Lower lobe of right lung (tissue), 2 donors: ENCODE measurements around the gene SOX8. TPM values are rescaled to one million over a fixed set of nuclear protein-coding genes. Genes with fewer than 3 reads are reported as not detected.
"Not testable (repeated sequence)": the region's sequence is repeated elsewhere in the genome, so short reads cannot be mapped to it uniquely, and the experiment has no call there.

Experiments used
- ATAC-seq, 2 donors: fragments of 200-7000 bp; cut with Tn5 transposase; one replicate each; pipeline ENCODE4 v1.9.1; 2020 to 2022; ENCODE audit warnings: mild to moderate bottlenecking in 2 of 2, moderate library complexity in 2 of 2
- DNase-seq: peaks from one replicate; pipeline ENCODE4 v3.0.0-alpha.2; 2020
- H3K27ac ChIP-seq: fragments of 200-600 bp; one replicate; pipeline ENCODE4 v1.8.0; 2022
- H3K27me3 ChIP-seq: fragments of 200-600 bp; one replicate; pipeline ENCODE4 v1.8.0; 2022; ENCODE audit warnings: low read depth
- H3K36me3 ChIP-seq: fragments of 200-600 bp; one replicate; pipeline ENCODE4 v1.8.0; 2022; ENCODE audit warnings: mild to moderate bottlenecking
- H3K4me1 ChIP-seq: fragments of 200-600 bp; one replicate; pipeline ENCODE4 v1.8.0; 2022
- H3K4me3 ChIP-seq: fragments of 200-600 bp; one replicate; pipeline ENCODE4 v1.8.0; 2022; ENCODE audit warnings: mild to moderate bottlenecking
- H3K9me3 ChIP-seq: fragments of 200-600 bp; one replicate; pipeline ENCODE4 v1.8.0; 2022
- intact Hi-C: fragments of 100-400 bp; cut with DNase I; formaldehyde crosslinking; loops from one replicate; pipeline ENCODE4 v1.11.0; 2022
- total RNA-seq: library from RNA; stranded (reverse); fragmentation: NEBNext Ultra II Directional; extraction: Animal tissue kit (Norgen Biotek cat#: 25700); gene quantifications from one replicate; pipeline ENCODE4 v1.2.1, GENCODE V29; 2021
- TF ChIP-seq, protein P1 (sequence below): fragments of 200-600 bp; IDR thresholded peaks from one replicate; pipeline ENCODE4 v1.8.0; 2022; ENCODE audit warnings: antibody characterized with exemption, mild to moderate bottlenecking
- donor health status: DM: no; HTN: yes; CAD: no; lungs with severe emphysema.

The SOX8 gene
- total RNA-seq, 1 donor from 2014 or later, result 0.15 TPM

- DNase-seq (no peak), ATAC-seq (no peak)
- peaks cover 38% of the 10 kb centered on the region for H3K27me3 ChIP-seq
- intact Hi-C loops, result no loop called here
- no peaks in the 10 kb centered on the region for H3K9me3 ChIP-seq
- no peaks in the 10 kb centered on the region for H3K36me3 ChIP-seq
- TF ChIP-seq, protein P1, sequence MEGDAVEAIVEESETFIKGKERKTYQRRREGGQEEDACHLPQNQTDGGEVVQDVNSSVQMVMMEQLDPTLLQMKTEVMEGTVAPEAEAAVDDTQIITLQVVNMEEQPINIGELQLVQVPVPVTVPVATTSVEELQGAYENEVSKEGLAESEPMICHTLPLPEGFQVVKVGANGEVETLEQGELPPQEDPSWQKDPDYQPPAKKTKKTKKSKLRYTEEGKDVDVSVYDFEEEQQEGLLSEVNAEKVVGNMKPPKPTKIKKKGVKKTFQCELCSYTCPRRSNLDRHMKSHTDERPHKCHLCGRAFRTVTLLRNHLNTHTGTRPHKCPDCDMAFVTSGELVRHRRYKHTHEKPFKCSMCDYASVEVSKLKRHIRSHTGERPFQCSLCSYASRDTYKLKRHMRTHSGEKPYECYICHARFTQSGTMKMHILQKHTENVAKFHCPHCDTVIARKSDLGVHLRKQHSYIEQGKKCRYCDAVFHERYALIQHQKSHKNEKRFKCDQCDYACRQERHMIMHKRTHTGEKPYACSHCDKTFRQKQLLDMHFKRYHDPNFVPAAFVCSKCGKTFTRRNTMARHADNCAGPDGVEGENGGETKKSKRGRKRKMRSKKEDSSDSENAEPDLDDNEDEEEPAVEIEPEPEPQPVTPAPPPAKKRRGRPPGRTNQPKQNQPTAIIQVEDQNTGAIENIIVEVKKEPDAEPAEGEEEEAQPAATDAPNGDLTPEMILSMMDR, result no peak
- H3K4me1 ChIP-seq, result peaks cover 6% of the 10 kb centered on the region
- H3K4me3 ChIP-seq, result no peak overlapping the region
- no peak overlapping the region for H3K27ac ChIP-seq
These were observed 40.9 kb downstream of the SOX8 start for GRCh38 chr16:1022466-1022865.

GRCh38 chr16:1024138-1024537 is 42.6 kb downstream of the SOX8 start:
- ATAC-seq (no peak), DNase-seq (no peak)
- intact Hi-C loops, result no loop called here
- peaks cover 6% of the 10 kb centered on the region for H3K4me1 ChIP-seq
- H3K27me3 ChIP-seq, result peaks cover 42% of the 10 kb centered on the region
- TF ChIP-seq, protein P1, result no peak
- no peaks in the 10 kb centered on the region for H3K36me3 ChIP-seq
- H3K27ac ChIP-seq, result no peak overlapping the region
- no peaks in the 10 kb centered on the region for H3K9me3 ChIP-seq
- no peak overlapping the region for H3K4me3 ChIP-seq

DNA sequence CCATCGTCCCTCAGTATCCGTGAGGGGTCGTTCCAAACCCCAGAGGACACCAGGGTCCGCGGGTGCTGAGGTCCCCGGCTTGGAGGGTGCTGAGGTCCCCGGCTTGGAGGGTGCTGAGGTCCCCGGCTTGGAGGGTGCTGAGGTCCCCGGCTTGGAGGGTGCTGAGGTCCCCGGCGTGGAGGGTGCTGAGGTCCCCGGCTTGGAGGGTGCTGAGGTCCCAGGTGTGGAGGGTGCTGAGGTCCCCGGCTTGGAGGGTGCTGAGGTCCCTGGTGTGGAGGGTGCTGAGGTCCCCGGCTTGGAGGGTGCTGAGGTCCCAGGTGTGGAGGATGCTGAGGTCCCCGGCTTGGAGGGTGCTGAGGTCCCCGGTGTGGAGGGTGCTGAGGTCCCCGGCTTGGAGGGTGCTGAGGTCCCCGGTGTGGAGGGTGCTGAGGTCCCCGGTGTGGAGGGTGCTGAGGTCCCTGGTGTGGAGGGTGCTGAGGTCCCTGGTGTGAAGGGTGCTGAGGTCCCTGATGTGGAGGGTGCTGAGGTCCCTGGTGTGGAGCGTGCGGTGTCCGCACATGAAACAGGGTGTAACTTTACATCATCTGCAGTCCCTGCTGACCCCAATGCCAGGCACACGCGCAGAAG is 43.7 kb downstream of the SOX8 start:
- DNase-seq, result peak; percentile 68
- H3K4me1 ChIP-seq, ATAC-seq, H3K27ac ChIP-seq, H3K4me3 ChIP-seq, H3K36me3 ChIP-seq, H3K9me3 ChIP-seq, intact Hi-C loops: not testable (repeated sequence)
- H3K27me3 ChIP-seq, result peaks cover 52% of the 10 kb centered on the region

DNA sequence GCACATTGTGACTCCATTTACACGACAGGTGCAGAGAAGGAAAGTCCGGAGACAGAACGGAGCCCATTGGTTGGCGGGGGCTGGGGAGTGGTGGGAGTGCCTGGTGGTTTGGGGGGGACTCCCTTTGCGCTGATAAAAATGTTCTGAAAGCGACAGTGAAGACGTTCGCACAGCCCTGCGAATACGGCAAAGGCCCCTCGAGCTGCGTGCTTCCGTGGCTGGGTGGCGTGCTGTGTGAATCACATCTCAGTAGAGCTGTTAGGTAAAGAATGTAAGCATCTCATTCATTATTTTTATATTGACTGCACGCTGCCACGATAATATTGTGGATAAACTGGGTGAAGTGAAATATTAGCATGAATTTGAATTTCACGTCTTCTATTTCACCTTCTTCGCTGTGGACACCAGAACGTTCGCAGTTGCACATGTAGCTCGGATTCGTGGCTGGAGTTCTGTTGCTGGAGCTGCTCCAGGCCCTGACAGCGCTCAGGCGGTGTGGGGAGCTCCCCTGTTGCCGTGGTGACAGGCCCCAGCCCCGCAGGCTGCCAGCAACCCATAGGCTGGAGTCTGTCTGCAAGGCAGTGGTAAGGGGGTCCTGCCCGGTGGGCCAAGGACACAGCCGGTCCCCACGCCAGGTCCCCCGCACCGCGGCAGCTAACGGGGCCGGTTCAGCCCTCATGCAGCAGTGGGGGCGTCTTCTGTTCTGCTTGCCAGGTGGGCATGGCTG is 44.6 kb downstream of the SOX8 start:
- DNase-seq, result no peak
- intact Hi-C loops, result no loop called here
- H3K27me3 ChIP-seq, result peaks cover 54% of the 10 kb centered on the region
- no peaks in the 10 kb centered on the region for H3K9me3 ChIP-seq
- H3K36me3 ChIP-seq, result no peaks in the 10 kb centered on the region
- no peak for ATAC-seq
- H3K4me1 ChIP-seq, result no peaks in the 10 kb centered on the region
- H3K4me3 ChIP-seq, result no peak overlapping the region
- TF ChIP-seq, protein P1, result no peak
- H3K27ac ChIP-seq, result no peak overlapping the region

DNA sequence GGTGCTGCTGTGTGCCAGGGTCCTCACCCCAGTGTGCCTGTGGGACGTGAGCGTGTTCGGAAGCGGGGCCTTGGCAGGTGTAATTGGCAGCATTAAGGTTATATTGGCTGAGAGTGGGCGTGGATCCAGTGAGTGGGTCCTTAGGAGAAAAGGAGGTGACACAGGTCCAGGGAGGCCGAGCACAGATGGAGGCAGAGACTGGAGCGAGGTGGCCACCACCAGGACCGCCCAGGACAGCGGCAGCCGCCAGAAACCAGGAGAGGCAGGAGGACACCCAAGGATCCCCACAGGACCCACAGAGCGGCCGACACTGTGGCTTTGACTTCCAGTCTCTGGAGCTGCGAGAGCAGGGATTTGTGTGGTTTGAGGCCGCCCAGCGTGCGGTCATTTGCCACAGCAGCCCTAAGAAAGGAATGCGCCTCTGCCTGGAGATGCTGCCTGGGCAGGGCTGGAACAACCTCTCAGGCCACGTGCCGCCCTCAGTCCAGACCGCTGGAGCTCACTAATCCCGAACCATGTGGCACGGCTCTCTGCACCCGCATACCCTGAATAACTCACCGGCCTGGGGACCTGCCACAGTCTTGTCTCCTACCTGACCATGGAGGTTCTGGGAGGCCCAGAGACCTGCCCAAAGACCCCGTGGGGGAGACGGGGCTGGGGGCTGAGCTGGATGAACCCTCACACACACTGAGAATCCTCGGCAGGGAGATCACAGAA is 45.4 kb downstream of the SOX8 start:
- Histone ChIP-seq H3K27me3 (peaks cover 53% of the 10 kb centered on the region), H3K9me3 (no peaks in the 10 kb centered on the region), H3K4me1 (no peaks in the 10 kb centered on the region), H3K36me3 (no peaks in the 10 kb centered on the region), H3K27ac (no peak overlapping the region), H3K4me3 (no peak overlapping the region)
- intact Hi-C loops, result no loop called here
- TF ChIP-seq, protein P1, result no peak
- no peak for DNase-seq
- no peak for ATAC-seq

DNA sequence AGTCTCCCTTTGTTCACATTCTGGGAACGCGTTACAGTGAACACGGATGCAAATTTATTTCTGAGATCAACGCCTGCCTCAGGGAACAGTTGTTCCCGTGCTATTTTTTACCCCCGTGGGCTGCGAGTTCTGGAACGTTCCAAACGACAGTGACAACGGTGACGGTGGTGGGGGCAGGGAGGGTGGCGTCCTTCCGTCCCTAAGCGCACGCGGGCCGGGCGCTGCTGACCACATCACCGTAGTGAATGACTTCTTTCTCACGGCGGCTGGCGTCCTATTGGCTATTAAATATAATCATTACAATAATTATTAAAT is 45.9 kb downstream of the SOX8 start:
- H3K27me3 ChIP-seq, result peaks cover 47% of the 10 kb centered on the region
- no peak overlapping the region for H3K27ac ChIP-seq
- TF ChIP-seq, protein P1, result no peak
- no peak for ATAC-seq
- DNase-seq, result no peak
- no peak overlapping the region for H3K4me3 ChIP-seq
- no peaks in the 10 kb centered on the region for H3K9me3 ChIP-seq
- H3K36me3 ChIP-seq, result no peaks in the 10 kb centered on the region
- H3K4me1 ChIP-seq, result no peaks in the 10 kb centered on the region
- intact Hi-C loops, result no loop called here
